Osteoblast (primary cell): ENCODE measurements around the gene TCERG1L. TPM values are rescaled to one million over a fixed set of nuclear protein-coding genes. Genes with fewer than 3 reads are reported as not detected.

Source experiments
- DNase-seq: peaks from one replicate; pipeline ENCODE4 v3.0.0; 2011; ENCODE audit warnings: low spot score, mixed read lengths; ENCODE audit not compliant: insufficient read length; ENCODE audit errors: missing footprints
- H2AFZ ChIP-seq: 2 replicates; pipeline ENCODE4 v1.6.0; 2011; ENCODE audit warnings: mild to moderate bottlenecking, low read length
- H3K27ac ChIP-seq: 2 replicates; pipeline ENCODE4 v1.5.1; 2011; ENCODE audit warnings: mild to moderate bottlenecking, low read depth, low read length, moderate library complexity
- H3K27me3 ChIP-seq: 2 replicates; pipeline ENCODE4 v1.6.0; 2012; ENCODE audit warnings: mild to moderate bottlenecking, control low read depth, inconsistent platforms, low read length, moderate library complexity; ENCODE audit not compliant: insufficient read depth
- H3K36me3 ChIP-seq: 2 replicates; pipeline ENCODE4 v1.5.1; 2011; ENCODE audit warnings: mild to moderate bottlenecking, low read length, control low read depth, moderate library complexity; ENCODE audit not compliant: insufficient read depth
- H3K4me1 ChIP-seq: 2 replicates; pipeline ENCODE4 v1.5.1; 2011; ENCODE audit warnings: mild to moderate bottlenecking, low read length, control low read depth, moderate library complexity; ENCODE audit not compliant: insufficient read depth
- H3K4me2 ChIP-seq: 2 replicates; pipeline ENCODE4 v1.6.0; 2011; ENCODE audit warnings: mild to moderate bottlenecking, low read length; ENCODE audit not compliant: insufficient read depth
- H3K4me3 ChIP-seq: fragments of 200-600 bp; sonication (generic); 3 replicates; pipeline ENCODE4 v1.5.1; 2012; ENCODE audit warnings: mild to moderate bottlenecking, low read length, inconsistent platforms; ENCODE audit not compliant: insufficient read depth
- H3K79me2 ChIP-seq: 2 replicates; pipeline ENCODE4 v1.6.0; 2012; ENCODE audit warnings: mild to moderate bottlenecking, low read length, control low read depth, inconsistent platforms; ENCODE audit not compliant: insufficient read depth
- H3K9me3 ChIP-seq: 2 replicates; pipeline ENCODE4 v1.5.1; 2011; ENCODE audit warnings: low read depth, low read length, control low read depth
- H4K20me1 ChIP-seq: 2 replicates; pipeline ENCODE4 v1.6.0; 2012; ENCODE audit warnings: mild to moderate bottlenecking, low read length, control low read depth; ENCODE audit not compliant: insufficient read depth
- total RNA-seq: library from RNA; depleted of rRNA; stranded (reverse); fragments of >200 nt; gene quantifications from 2 replicates; pipeline ENCODE4 v1.2.3, GENCODE V29; 2012
- TF ChIP-seq, protein P1 (sequence below): IDR thresholded peaks from 2 replicates; pipeline ENCODE4 v1.5.1; 2011; ENCODE audit warnings: mild to moderate bottlenecking, low read depth, low read length, moderate library complexity; ENCODE audit errors: extremely low read depth

Gene TCERG1L
- total RNA-seq, 1 donor = under 0.01 TPM

DNA sequence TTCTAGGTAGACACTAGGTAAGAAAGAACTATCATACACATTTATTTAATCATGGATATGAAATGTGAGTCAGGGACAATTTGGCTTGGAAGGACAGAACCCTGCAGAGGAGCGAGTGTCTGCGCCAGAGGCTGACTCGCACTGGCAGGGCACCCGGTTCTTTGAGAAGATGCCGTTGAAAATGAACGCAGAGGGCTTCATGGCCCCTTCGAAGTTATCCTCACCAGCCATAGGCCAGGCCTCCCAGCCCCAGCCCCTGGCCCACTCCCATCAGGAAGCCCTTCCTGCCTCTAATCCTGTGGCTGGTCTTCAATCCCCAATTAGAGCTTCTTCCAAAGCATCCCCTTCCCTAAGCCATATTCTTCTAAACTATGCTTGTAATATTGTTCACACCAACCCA is 239.8 kb downstream of the TCERG1L start:
- TF ChIP-seq, protein P1, sequence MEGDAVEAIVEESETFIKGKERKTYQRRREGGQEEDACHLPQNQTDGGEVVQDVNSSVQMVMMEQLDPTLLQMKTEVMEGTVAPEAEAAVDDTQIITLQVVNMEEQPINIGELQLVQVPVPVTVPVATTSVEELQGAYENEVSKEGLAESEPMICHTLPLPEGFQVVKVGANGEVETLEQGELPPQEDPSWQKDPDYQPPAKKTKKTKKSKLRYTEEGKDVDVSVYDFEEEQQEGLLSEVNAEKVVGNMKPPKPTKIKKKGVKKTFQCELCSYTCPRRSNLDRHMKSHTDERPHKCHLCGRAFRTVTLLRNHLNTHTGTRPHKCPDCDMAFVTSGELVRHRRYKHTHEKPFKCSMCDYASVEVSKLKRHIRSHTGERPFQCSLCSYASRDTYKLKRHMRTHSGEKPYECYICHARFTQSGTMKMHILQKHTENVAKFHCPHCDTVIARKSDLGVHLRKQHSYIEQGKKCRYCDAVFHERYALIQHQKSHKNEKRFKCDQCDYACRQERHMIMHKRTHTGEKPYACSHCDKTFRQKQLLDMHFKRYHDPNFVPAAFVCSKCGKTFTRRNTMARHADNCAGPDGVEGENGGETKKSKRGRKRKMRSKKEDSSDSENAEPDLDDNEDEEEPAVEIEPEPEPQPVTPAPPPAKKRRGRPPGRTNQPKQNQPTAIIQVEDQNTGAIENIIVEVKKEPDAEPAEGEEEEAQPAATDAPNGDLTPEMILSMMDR = no peak
- H3K4me3 ChIP-seq = no peak overlapping the region
- H3K9me3 ChIP-seq = peaks cover 10% of the 10 kb centered on the region
- H3K4me1 ChIP-seq = no peaks in the 10 kb centered on the region
- no peaks in the 10 kb centered on the region for H3K36me3 ChIP-seq
- H3K79me2 ChIP-seq = no peaks in the 10 kb centered on the region
- DNase-seq = peak; percentile 77
- H2AFZ ChIP-seq = no peak overlapping the region
- H4K20me1 ChIP-seq = no peaks in the 10 kb centered on the region
- no peak overlapping the region for H3K27ac ChIP-seq
- H3K4me2 ChIP-seq = no peak overlapping the region
- no peaks in the 10 kb centered on the region for H3K27me3 ChIP-seq

- DNase-seq = no peak
- Histone ChIP-seq H3K4me1 (no peaks in the 10 kb centered on the region), H3K9me3 (peaks cover 10% of the 10 kb centered on the region), H3K79me2 (no peaks in the 10 kb centered on the region), H3K36me3 (no peaks in the 10 kb centered on the region), H3K27me3 (no peaks in the 10 kb centered on the region), H3K4me3 (no peak overlapping the region), H3K4me2 (no peak overlapping the region), H4K20me1 (no peaks in the 10 kb centered on the region), H2AFZ (no peak overlapping the region), H3K27ac (no peak overlapping the region)
- TF ChIP-seq, protein P1 = no peak
Observed at GRCh38 chr10:131070856-131071255, 240.7 kb downstream of the TCERG1L start.

GRCh38 chr10:131068760-131069159 is 242.8 kb downstream of the TCERG1L start:
- Histone ChIP-seq H3K4me2 (no peak overlapping the region), H4K20me1 (no peaks in the 10 kb centered on the region), H2AFZ (no peak overlapping the region), H3K4me1 (no peaks in the 10 kb centered on the region), H3K27me3 (no peaks in the 10 kb centered on the region), H3K79me2 (no peaks in the 10 kb centered on the region), H3K4me3 (no peak overlapping the region), H3K36me3 (no peaks in the 10 kb centered on the region), H3K27ac (no peak overlapping the region), H3K9me3 (peaks cover 12% of the 10 kb centered on the region)
- TF ChIP-seq, protein P1 = no peak
- DNase-seq = no peak

DNA sequence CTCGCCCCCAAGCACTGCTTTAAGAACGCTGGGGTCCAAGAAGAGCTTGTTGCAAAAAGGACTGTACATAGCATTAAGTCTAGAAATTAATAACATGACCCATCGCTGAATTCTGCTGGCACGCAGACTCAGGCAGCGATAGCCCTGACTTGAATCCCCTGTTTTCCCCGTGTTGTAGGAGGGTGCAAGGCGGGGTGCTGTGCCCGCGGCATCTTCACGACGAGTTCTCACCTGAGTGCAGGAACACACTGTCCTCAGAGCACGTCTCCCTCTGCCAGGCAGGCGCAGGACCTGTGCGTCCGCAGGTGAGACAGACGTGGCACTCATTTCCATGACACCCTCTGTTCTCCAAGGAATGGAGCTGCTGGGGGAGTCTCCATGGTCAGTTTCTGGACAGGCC is 243.2 kb downstream of the TCERG1L start:
- no peak overlapping the region for H2AFZ ChIP-seq
- no peaks in the 10 kb centered on the region for H3K79me2 ChIP-seq
- DNase-seq = no peak
- peaks cover 12% of the 10 kb centered on the region for H3K9me3 ChIP-seq
- H4K20me1 ChIP-seq = no peaks in the 10 kb centered on the region
- H3K4me3 ChIP-seq = no peak overlapping the region
- TF ChIP-seq, protein P1 = no peak
- no peak overlapping the region for H3K4me2 ChIP-seq
- H3K4me1 ChIP-seq = no peaks in the 10 kb centered on the region
- H3K27me3 ChIP-seq = no peaks in the 10 kb centered on the region
- no peaks in the 10 kb centered on the region for H3K36me3 ChIP-seq
- no peak overlapping the region for H3K27ac ChIP-seq
